Measurements from ENCODE around the gene OSBPL10.

OSBPL10 gene

GRCh38 chr3:31959951-31960792 is 20.9 kb downstream of the OSBPL10 start:
- in situ Hi-C loops (cut with MboI; ENCODE audit: low sequenced_read_pairs) = no loop called here

- in situ Hi-C loops (cut with MboI; ENCODE audit: low sequenced_read_pairs) = no loop called here
These were observed 21.8 kb downstream of the OSBPL10 start for GRCh38 chr3:31959251-31959650.

GRCh38 chr3:31958701-31959152 is 22.3 kb downstream of the OSBPL10 start:
- in situ Hi-C loops (cut with MboI; ENCODE audit: low sequenced_read_pairs) = no loop called here

GRCh38 chr3:31957106-31957505 is 24.0 kb downstream of the OSBPL10 start:
- in situ Hi-C loops (cut with MboI; ENCODE audit: low sequenced_read_pairs) = no loop called here

GRCh38 chr3:31955581-31955980 is 25.5 kb downstream of the OSBPL10 start:
- in situ Hi-C loops (cut with MboI; ENCODE audit: low sequenced_read_pairs) = no loop called here

GRCh38 chr3:31953636-31954035 is 27.4 kb downstream of the OSBPL10 start:
- in situ Hi-C loops (cut with MboI; ENCODE audit: low sequenced_read_pairs) = no loop called here

GRCh38 chr3:31953091-31953490 is 28.0 kb downstream of the OSBPL10 start:
- in situ Hi-C loops (cut with MboI; ENCODE audit: low sequenced_read_pairs) = no loop called here

- in situ Hi-C loops (cut with MboI; ENCODE audit: low sequenced_read_pairs) = no loop called here
These were observed 28.9 kb downstream of the OSBPL10 start for GRCh38 chr3:31952205-31952604.

GRCh38 chr3:31948280-31948679 is 32.8 kb downstream of the OSBPL10 start:
- in situ Hi-C loops (cut with MboI; ENCODE audit: low sequenced_read_pairs) = no loop called here

- in situ Hi-C loops (cut with MboI; ENCODE audit: low sequenced_read_pairs) = no loop called here
These were observed 33.4 kb downstream of the OSBPL10 start for GRCh38 chr3:31947671-31948091.

- in situ Hi-C loops (cut with MboI; ENCODE audit: low sequenced_read_pairs) = no loop called here
These were observed 33.9 kb downstream of the OSBPL10 start for GRCh38 chr3:31947162-31947561.

- in situ Hi-C loops (cut with MboI; ENCODE audit: low sequenced_read_pairs) = no loop called here
These were observed 34.5 kb downstream of the OSBPL10 start for GRCh38 chr3:31946484-31947081.

GRCh38 chr3:31945738-31946052 is 35.4 kb downstream of the OSBPL10 start:
- in situ Hi-C loops (cut with MboI; ENCODE audit: low sequenced_read_pairs) = no loop called here

GRCh38 chr3:31943041-31943440 is 38.0 kb downstream of the OSBPL10 start:
- in situ Hi-C loops (cut with MboI; ENCODE audit: low sequenced_read_pairs) = no loop called here

- in situ Hi-C loops (cut with MboI; ENCODE audit: low sequenced_read_pairs) = no loop called here
These were observed 38.6 kb downstream of the OSBPL10 start for GRCh38 chr3:31942446-31942845.

GRCh38 chr3:31937225-31937624 is 43.8 kb downstream of the OSBPL10 start:
- in situ Hi-C loops (cut with MboI; ENCODE audit: low sequenced_read_pairs) = no loop called here

GRCh38 chr3:31936420-31937060 is 44.5 kb downstream of the OSBPL10 start:
- in situ Hi-C loops (cut with MboI; ENCODE audit: low sequenced_read_pairs) = no loop called here

- in situ Hi-C loops (cut with MboI; ENCODE audit: low sequenced_read_pairs) = no loop called here
These were observed 46.2 kb downstream of the OSBPL10 start for GRCh38 chr3:31934866-31935265.

- in situ Hi-C loops (cut with MboI; ENCODE audit: low sequenced_read_pairs) = no loop called here
These were observed 47.0 kb downstream of the OSBPL10 start for GRCh38 chr3:31934018-31934417.

- in situ Hi-C loops (cut with MboI; ENCODE audit: low sequenced_read_pairs) = no loop called here
These were observed 48.1 kb downstream of the OSBPL10 start for GRCh38 chr3:31932990-31933389.

- in situ Hi-C loops (cut with MboI; ENCODE audit: low sequenced_read_pairs) = no loop called here
These were observed 51.1 kb downstream of the OSBPL10 start for GRCh38 chr3:31929826-31930502.

Data from hTERT RPE-1 (cell line).